Islet of Langerhans (tissue), 1 donor: ENCODE data around the gene TANC1.

ENCODE experiments used
- FAIRE-seq: peaks from one replicate; lab custom pipeline; 2011; peaks lifted over from hg19 to GRCh38; lab: Jason Lieb, UNC

Gene TANC1

DNA sequence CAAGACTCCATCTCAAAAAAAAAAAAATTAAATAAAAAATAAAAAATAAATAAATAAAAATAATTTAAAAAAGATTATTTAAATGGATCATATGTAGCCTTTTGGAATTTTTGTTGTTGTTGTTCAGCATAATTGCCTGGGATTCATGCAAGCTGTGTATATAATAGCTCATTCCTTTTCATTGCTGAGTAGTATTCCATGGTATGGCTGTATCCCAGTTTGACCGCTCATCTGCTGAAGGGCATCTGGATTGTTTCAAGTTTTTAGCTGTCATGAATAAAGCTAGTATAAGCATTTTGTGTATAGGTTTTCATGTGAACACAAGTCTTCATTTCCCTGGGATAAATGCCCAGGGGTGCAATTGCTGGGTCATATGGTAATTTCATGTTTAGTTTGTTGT, 6.4 kb upstream of the TANC1 start:
- FAIRE-seq, result no peak

DNA sequence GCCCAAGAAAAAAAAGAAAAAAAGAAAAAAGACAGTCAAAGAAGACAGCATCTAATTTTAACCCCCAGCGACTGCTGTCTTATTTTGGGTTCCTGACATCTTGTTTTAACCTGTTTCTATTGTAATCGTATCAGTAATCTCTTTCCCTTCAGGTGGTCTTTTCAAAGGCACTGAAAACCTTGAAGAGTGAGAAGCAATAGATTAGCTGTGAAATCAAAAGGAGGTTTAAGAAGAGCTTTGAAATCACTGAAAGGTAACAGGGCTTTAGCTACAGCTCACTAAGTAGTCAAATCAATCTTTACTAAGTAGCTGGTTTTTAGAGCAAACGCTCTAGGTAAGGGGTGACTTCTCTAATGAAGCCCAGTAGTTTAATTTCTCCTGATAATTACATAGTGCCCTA, 5.4 kb upstream of the TANC1 start:
- FAIRE-seq, result no peak

DNA sequence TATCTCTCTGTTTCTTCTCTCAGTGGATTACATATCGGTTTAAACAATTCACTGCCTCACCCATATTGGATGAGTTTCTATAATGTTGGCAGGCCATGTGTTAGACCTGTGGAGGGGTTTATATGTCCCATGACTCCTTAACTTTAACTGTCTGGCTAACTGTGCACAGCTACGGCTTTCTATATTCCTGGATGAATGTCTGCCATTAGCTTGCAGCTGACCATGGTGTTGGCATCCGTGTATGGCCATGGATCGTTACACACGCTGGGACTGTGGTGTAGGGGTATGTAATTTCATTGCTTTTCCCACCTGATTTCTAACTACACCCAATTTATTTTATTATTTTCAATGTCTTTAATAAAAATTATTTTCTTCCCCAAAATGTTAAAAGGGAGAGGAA, 3.3 kb upstream of the TANC1 start:
- no peak for FAIRE-seq

DNA sequence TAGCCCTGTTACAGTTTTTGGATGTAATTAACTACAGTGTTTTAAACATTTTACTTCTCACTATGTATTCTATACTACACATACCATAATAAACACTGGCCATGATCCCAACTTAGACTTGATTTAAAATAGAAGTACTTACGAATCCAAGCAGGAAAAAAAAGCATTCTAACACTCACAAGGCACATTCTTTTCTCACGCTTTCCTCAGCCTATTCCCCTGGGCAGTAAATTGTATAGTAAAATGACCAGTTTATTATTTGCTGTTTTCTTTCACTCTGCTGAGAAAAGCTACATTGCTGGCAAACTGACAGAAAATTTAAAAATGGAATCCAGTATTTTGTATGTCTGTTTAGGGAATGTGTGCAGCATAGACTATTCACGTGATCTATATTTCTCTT, 2.8 kb upstream of the TANC1 start:
- FAIRE-seq, result no peak

DNA sequence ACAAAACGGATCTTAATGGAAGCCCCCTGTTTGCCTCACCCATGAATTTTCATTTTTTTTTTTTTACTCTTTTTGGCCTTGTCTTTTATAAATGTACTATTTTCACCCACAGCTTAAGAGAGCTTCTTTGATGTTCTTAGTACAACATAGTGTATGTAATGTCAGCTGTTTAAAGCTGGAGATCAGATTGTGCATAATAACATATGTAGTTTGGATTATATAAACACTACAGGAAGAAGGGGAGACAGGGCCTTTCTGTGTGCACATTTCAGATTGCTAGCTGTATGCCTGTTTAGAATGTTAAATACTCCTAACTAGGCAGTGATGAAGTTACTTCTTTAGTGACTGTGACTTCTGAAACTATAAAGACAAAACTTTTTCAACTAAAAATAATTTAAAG, 2.1 kb upstream of the TANC1 start:
- FAIRE-seq, result no peak

DNA sequence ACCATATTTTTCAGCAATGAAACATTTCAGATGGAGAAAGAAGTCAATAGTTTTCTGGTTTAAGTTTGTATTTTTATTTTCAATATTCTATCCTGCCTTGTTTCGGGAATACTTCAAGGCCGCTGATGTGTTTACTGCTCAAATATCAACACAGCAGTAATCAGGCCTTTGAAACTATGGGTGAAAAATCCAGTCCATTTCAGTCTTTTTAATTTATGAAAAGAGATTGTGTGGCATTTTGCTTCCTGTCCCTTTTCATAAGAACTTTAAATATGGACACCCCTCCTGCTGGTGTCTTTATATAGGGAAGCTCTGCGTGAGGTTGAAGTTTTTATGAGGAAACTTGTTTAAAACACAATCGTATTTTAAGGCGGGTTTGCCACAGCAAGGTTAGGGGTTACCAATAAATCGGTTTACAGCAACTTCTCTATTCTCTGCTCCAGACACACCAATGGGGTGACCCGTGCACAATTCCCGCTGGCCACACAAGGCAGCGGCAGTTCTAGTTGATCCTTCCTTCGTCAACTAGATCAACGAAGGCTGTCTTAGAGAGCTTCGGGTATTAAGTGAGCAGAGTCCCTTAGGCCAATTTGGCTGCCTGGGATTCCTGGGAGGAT, 1.2 kb upstream of the TANC1 start:
- no peak for FAIRE-seq

DNA sequence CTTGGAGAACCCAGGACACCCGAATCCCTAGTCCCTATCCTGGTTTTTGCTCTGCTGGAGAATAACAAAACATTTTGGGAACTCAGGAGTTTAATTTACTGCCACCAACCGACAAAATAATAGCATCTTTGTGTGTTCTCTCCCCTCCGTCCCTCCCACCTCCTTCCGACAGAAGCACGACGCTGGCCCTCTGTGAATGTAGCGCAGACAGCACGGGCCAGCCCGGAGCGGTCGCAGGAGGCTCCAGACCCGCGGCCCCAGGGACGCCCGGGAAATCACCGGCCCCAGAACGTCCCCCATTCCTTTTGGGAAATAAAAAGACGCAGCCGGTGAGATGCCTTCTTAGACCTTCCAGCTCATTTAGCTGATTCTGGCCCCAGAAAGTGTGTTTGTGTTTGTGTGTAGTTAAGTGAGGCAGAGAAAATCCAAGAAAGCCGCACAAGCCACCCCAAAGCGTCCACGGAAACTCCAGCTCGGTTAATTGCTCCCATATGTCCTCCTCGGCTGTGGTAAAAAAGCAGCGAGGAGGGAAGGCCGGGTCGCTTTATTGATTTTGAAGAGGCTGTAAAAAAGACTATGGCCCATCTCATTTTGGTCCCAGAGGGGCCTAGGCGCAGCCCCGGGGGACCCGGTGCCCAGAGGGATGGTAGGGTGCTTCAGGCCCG, 577 bp upstream of the TANC1 start:
- no peak for FAIRE-seq

DNA sequence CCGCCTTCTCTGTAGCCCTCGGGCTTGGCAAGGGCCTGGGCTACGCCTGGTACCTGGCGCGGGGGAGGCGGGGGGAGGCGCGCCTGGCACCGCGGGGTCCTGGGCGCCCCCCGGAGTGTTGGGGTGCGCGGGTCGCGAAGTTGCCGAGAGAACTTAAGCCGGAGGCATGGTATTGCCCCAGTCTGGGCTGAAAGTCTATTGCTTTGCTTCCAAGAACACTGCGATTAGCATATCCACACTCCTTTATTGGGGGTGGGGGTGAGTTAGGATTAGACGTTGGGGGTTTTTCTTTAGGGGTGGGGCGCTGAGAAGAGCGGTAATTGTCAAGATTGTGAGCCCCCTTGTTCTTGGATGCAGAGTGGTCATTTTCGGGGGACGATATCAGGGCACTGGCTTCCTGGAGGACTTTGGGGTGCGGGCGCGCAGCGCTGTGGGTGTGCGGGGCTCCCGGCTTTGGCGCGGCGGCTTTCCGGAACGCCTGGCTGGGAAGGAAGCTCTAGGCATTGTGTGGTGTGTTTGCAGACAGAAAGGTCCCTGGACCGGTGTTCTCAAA, 798 bp downstream of the TANC1 start:
- FAIRE-seq, result no peak

DNA sequence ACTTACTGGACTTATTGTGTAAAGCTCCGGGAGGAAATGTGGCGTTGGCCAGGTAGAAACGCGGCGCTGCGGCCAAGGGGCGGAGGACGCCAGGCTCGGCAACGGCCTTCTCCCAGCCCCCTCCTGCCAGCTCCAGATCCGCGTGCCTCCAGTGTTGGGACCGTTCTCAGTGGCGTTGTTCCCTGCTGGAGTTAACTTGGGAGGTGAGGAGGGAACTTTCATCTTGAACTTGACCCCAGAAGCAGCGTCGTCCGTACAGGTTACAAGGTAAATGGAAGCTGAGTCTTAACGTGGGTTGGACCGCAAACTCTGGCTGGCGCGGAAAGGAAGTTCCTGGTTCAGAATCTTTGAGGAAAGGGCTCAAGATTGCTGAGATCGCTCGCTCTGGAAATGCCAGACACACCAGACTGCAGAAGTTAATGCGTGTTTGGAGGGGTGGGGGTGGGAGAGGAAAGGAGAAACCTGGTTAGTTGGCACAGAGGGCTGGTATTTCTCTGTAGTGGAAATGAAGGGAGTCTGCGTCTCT, 1.3 kb downstream of the TANC1 start:
- no peak for FAIRE-seq

DNA sequence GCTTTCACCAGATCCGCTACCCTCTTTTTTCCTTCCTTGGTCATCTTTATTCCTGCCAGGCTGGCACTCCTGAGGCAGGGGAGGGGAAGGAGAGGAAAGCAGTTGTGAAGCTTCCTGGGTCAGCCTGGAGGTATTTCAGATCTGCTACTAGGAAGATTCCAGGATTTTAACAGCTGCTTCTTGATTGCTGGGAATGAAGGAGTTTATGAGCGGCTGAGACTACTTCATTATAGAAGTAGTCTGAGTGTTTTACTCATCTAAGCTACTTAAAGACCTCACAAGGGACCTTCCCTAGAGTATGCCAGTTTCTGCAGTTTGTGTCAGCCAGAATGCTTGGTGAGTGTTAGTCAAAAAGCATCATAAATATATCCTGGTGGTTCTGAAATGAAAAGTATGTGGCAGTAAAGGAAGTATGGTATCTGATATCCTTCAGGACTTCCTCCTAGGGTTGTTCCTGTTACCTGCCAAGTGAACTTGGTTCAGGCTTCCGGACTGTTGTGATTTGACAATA, 1.9 kb downstream of the TANC1 start:
- no peak for FAIRE-seq

DNA sequence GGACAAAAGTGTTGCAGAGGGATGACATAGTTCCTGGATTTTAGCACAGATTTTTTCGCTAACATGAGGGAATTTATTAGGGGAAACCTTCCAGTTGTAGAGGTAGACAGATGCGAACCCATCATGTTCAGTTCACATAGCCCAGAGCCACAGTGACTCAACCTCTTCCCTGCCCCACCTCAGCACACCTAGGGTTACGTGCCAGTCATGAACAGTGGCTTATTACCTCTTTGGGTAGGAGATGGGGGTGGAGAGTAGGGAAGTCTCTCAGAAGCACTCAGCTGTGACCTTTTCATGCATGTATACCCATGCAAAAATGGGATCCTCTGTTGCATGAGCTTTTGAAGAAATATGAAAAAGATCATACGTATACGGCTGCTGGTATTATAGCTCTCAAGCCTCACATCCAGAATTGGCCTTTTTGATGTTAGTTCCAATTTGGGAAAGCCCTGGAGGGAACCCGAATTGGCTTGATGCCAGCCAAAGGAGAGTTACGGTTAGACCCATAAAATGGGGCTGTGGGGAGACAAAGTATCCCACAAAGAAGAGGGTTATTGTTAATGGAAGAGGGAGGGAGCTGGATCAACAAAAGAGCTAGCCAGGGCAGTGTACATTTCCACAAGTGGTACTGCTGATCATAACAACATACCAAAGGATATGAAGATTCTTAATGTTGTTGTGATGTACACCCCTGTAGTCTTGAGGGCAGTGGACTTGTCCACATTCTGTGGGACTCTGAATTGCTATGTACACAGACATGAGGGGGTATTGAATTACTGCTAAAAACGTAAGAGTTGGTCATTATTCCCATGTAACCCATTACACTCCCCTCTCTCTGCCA, 4.9 kb downstream of the TANC1 start:
- FAIRE-seq, result no peak

DNA sequence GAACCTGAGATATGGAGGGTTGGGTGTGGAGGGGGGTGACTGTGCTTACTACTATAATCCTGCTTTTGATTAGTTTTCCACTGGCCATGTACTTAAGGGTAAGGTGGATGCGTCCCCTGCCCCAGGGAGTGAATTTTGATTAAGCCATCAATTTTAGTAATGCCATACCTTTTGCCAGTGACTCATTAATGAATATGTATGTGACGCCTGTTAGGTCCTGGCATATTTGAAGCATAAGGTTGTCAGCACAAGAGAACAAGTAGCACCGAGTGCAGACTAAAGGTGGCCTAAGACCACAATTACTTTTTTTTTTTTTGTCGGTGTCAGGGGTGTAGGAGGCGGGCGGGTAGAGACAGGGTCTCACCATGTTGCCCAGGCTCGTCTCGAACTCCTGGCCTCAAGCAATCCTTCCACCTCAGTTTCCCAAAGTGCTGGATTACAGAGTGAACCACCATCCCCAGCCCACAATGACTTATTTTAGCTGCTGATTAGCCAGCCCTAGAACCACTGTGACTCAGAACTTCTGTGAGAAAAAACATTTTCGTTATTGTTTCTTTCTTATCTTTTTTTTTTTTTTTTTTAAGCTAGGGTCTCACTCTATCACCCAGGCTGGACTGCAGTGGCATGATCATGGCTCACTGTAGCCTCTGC, 7.0 kb downstream of the TANC1 start:
- FAIRE-seq, result no peak

DNA sequence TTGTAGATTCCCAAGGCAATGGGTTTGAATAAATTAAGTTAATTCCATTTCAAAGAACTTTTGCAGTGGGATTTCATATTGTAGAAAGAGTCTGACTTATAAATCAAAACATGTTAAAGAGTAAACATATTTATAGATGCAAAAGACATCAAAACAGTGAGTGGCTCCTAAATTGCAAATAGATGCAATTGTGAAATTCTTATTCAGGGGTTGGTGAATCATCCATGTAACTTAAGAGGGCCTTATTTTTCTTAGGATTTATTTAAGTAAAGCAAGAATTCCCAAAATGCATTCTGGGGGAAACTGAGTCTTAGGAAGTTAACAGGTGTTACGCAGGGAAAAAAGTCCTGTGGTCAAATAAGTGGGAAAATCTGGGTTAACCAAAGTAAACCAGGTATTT, 11.3 kb downstream of the TANC1 start:
- no peak for FAIRE-seq

DNA sequence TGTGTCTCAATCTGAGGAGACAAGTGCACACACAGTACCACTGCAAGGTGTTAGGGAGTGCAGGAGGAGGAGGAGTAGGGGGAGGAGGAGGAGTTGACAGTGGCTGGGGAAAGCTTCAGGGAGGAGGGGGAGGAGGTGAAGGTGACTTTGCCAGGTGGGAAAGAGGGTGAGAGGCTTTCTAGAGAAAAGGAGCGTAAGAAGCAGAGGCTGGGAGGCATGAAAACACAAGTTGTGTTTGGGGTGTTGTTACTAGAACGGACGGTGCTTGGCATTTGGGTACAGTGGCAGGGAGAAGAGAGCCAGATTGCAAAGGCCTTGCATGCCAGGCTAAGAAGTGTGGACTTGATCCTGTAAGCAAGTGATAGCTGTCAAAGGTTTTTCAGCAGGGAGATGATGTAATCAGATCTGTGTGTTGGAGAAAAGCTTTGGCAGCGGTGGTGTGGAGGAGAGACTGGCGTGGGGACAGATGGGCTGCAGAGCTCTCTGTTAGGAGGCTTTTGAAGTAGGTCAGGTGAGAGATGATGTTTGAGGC, 16.2 kb downstream of the TANC1 start:
- FAIRE-seq, result no peak

DNA sequence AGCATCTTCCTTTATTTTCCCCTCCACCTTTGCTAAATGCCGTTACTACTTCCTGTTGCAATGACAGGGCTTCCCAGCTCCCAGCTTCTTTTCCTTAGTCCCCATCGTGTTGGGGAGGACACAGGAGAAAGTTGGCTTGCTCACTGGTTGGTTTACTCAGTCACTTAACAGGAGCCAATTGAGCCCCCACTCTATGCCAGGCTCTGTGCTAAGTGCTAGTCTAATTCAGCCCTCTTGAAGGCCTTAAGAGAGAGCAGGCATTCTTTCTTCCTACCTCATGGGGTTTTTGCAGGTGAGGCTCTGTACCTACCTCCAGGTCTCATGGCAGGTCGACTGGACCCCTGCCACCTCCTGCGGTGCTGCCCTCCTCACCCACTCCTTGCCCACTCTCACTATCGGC, 20.1 kb downstream of the TANC1 start:
- FAIRE-seq, result no peak

DNA sequence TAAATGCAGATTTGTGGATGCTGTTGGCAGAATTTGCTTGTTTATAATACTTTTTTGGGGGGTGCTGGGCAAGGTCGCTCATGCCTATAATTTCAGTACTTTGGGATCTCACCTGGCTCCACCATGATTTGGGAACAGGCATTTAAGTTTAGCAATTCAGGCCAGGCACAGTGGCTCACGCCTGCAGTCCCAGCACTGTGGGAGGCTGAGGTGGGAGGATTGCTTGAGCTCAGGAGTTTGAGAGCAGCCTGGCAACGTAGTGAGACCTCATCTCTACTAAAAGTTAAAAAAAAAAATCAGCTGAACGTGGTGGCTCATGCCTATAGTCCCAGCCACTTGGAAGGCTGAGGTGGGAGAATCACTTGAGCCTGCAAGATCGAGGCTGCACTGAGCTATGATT, 20.7 kb downstream of the TANC1 start:
- FAIRE-seq, result no peak

DNA sequence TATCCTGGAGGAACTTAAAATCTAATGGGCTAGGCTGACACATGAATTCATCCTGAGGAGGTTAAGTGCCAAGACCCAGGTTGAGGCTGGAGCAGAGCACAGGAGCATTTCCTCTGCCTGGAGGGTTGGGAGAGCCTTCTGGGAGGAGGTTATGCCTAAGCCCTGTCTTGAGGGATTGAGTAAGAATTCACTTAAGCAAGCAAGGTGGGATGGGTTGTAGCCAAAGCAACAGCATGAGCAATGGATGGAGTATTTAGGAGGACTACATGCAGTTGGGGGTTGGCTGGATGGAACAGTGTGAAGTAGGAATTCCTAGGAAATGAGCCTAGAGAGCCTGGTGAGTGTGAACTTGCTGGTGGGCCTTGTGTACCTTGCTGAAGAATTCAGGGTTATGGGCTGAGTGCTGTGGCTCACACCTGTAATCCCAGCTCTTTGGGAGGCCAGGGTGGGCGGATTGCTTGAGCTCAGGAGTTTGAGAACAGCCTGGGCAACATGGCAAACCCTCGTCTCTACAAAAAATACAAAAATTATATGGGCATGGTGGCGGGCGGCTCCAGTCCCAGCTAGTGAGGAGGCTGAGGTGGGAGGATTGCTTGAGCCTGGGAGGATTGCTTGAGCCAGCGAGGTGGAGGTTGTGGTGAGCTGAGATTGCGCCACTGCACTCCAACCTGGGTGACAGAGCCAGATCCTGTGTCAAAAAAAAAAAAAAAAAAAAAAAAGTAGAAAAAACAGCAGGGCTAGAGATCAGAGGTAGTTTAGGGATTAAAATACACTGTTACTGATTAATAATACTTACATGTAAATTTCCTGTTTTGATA, 22.2 kb downstream of the TANC1 start:
- FAIRE-seq, result no peak

DNA sequence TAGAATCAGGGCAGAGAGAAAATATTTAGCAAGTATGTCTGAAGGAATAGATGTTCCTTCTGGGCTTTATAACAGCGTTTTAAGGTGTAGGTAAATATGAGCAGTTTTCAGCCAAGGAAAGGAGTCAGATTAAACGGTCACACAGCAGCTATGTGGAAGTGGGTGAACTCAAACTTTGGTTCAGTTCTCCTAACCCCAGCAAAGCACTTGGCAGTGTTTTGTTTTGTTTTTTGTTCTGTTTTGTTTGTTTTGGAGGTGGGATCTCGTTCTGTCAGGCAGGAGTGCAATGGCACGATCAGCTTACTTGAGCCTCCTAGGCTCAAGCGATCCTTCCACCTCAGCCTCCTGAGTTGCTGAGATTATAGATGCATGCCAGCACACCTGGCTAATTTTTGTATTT, 24.6 kb downstream of the TANC1 start:
- no peak for FAIRE-seq

DNA sequence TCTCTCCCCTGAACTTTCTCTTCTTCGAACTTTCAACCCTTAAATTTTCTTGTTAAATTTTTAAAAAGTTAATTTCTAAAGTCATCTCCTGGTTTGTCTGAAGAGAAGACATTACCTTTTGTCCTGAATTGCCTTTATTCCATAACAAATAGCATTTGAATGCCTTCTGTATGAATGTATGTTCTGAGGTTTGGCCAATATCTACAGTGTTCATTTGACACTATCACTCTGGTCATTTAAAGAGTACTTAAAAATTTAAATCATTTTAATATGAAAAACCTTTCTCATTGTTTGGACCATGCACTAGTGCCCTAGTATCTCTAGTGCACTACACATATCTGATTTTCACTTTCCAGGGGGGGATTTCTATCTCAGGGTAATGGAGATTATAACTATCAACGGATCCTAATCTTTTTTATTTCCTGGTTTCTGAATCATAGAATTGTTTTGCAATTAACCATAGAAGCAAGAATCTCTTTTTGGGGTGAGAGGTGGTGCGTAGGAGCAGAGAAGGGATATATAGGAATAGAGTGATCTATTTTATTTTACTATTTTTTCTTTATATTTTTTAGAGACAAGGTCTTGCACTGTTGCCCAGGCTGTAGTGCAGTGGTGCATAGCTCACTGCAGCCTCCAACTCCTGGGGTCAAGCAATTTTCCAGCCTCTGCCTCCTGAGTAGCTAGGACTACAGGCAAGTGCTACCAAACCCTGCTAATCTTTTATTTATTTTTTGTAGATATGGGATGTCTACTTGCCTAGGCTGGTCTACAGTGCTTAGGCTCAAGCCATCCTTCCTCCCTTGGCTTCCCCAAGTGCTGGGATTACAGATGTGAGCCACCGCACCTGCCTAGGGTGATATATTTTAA, 25.5 kb downstream of the TANC1 start:
- FAIRE-seq, result no peak
